Stimulated activated naive CD4-positive, alpha-beta T cell (primary cell): Measurements from ENCODE around the gene LCN6.
"Not testable (repeated sequence)": the region's sequence is repeated elsewhere in the genome, so short reads cannot be mapped to it uniquely, and the experiment has no call there.

ENCODE experiments used
- DNase-seq, 6 experiments: peaks; one replicate each; lab custom pipeline; 2025; lab: John Stamatoyannopoulos, UW

Gene LCN6

GRCh38 chr9:136709454-136710109 is 38.7 kb downstream of the LCN6 start:
- DNase-seq, result no peak

- no peak for DNase-seq
Measured at GRCh38 chr9:136707849-136708517, 40.3 kb downstream of the LCN6 start.

GRCh38 chr9:136707011-136707410 is 41.3 kb downstream of the LCN6 start:
- no peak for DNase-seq

GRCh38 chr9:136705564-136705963 is 42.8 kb downstream of the LCN6 start:
- no peak for DNase-seq

GRCh38 chr9:136704741-136705140 is 43.6 kb downstream of the LCN6 start:
- not testable (repeated sequence) for DNase-seq

- no peak for DNase-seq
Measured at GRCh38 chr9:136703276-136703860, 45.0 kb downstream of the LCN6 start.

GRCh38 chr9:136701668-136702053 is 46.7 kb downstream of the LCN6 start:
- no peak for DNase-seq

- DNase-seq, result peak in 4 of 6 experiments; percentile 42 to 58 (median 56)
Measured at GRCh38 chr9:136700959-136701667, 47.2 kb downstream of the LCN6 start.

- DNase-seq, result no peak
Measured at GRCh38 chr9:136700304-136700703, 48.0 kb downstream of the LCN6 start.

GRCh38 chr9:136698635-136699246 is 49.6 kb downstream of the LCN6 start:
- DNase-seq, result no peak

GRCh38 chr9:136697821-136698526 is 50.4 kb downstream of the LCN6 start:
- no peak for DNase-seq

GRCh38 chr9:136697146-136697820 is 51.0 kb downstream of the LCN6 start:
- no peak for DNase-seq

- DNase-seq, result no peak
Measured at GRCh38 chr9:136696502-136696901, 51.8 kb downstream of the LCN6 start.

- no peak for DNase-seq
Measured at GRCh38 chr9:136695955-136696354, 52.4 kb downstream of the LCN6 start.

GRCh38 chr9:136695435-136695895 is 52.9 kb downstream of the LCN6 start:
- DNase-seq, result no peak

GRCh38 chr9:136694872-136695247 is 53.5 kb downstream of the LCN6 start:
- DNase-seq, result no peak

GRCh38 chr9:136694163-136694871 is 54.0 kb downstream of the LCN6 start:
- no peak for DNase-seq
